GM12865 (cell line): ENCODE results near the gene FZD1.

Experiments
- DNase-seq: peaks from one replicate; pipeline ENCODE4 v3.0.0; 2010; ENCODE audit warnings: low read depth
- H3K4me3 ChIP-seq: 2 replicates; pipeline ENCODE4 v1.5.1; 2011; ENCODE audit warnings: mild to moderate bottlenecking, low read depth, low read length, control low read depth
- TF ChIP-seq, protein P1 (sequence below): IDR thresholded peaks from 2 replicates; pipeline ENCODE4 v1.5.1; 2011; ENCODE audit warnings: low read length, control low read depth, low read depth, inconsistent platforms; ENCODE audit not compliant: insufficient read depth; ENCODE audit errors: missing control alignments

FZD1 gene

DNA sequence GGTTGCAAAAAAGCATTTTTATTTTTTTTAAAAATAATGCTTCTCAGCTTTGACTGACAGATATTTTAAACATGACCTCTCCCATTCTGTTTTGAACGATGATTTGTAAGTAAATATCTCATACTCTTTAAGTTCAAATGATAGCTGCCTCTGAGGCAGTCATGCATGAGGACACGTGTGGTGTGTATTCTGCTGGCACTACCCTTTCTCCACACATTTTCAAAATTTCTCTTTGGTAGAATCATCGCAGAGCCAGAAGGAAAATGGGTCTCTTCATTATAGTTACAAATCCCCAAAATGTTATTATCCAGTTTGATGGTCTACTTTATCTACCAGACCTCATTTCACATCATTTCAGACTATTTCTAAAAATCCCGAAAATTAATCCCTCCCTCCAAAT lies 55.1 kb downstream of the FZD1 start:
- TF ChIP-seq, protein P1, sequence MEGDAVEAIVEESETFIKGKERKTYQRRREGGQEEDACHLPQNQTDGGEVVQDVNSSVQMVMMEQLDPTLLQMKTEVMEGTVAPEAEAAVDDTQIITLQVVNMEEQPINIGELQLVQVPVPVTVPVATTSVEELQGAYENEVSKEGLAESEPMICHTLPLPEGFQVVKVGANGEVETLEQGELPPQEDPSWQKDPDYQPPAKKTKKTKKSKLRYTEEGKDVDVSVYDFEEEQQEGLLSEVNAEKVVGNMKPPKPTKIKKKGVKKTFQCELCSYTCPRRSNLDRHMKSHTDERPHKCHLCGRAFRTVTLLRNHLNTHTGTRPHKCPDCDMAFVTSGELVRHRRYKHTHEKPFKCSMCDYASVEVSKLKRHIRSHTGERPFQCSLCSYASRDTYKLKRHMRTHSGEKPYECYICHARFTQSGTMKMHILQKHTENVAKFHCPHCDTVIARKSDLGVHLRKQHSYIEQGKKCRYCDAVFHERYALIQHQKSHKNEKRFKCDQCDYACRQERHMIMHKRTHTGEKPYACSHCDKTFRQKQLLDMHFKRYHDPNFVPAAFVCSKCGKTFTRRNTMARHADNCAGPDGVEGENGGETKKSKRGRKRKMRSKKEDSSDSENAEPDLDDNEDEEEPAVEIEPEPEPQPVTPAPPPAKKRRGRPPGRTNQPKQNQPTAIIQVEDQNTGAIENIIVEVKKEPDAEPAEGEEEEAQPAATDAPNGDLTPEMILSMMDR, result no peak
- DNase-seq, result no peak
- no peak overlapping the region for H3K4me3 ChIP-seq

DNA sequence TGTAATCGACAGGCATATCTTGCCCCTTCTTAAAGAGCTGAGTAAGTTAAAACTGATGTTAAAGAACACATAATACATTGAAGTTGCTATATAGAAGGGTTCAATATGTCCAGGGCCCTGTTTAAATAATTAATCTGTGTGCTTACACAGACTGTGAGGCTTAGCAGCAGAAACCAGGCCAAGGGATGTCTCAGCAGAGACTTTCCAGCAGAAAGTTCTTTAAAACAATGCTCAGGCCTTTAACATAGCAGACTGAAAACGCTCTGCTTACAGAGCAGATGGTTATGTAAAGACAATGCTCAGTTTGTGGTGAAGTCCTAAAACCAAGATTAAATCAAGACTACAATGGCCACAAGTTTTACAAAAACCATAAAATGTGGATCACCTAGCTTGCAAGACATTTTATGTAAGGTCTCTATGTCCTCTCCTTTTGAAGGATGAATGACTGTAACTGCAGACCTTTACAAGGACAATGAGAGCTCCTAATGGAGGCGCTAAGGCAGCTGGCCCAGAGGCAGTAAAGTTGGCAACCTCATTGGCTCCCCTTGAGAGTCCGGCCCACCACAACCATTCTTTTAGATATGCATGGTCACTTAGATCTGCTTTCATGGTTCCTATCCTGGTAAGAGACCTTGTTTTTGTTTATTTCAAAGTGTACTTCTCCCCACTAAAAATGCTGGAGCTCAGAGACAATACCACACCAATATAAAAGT lies 56.3 kb downstream of the FZD1 start:
- H3K4me3 ChIP-seq, result no peak overlapping the region
- no peak for DNase-seq
- TF ChIP-seq, protein P1, result no peak
